Suprapubic skin (tissue), 4 donors: ENCODE measurements around the gene SRRT. TPM values are rescaled to one million over a fixed set of nuclear protein-coding genes. Genes with fewer than 3 reads are reported as not detected.

Experiments used
- DNase-seq, 2 donors: peaks; one replicate each; pipeline ENCODE4 v3.0.0-alpha.2; 2019; ENCODE audit warnings: low spot score in 2 of 2
- H3K27ac ChIP-seq: fragments of 200-600 bp; sonication (generic); one replicate; pipeline ENCODE4 v1.5.1; 2019
- H3K27me3 ChIP-seq: fragments of 200-600 bp; sonication (generic); one replicate; pipeline ENCODE4 v1.5.1; 2019
- H3K36me3 ChIP-seq: fragments of 200-600 bp; sonication (generic); one replicate; pipeline ENCODE4 v1.5.1; 2019
- H3K4me1 ChIP-seq: fragments of 200-600 bp; sonication (generic); one replicate; pipeline ENCODE4 v1.5.1; 2019
- H3K4me3 ChIP-seq: fragments of 200-600 bp; sonication (generic); one replicate; pipeline ENCODE4 v1.5.1; 2019; ENCODE audit warnings: mild to moderate bottlenecking
- H3K9me3 ChIP-seq: fragments of 200-600 bp; sonication (generic); one replicate; pipeline ENCODE4 v1.5.1; 2019
- CTCF ChIP-seq, 2 donors: fragments of 200-600 bp in 1 of 2; fragments of 450-650 bp in 1 of 2; sonication (generic) in 1 of 2; IDR thresholded peaks; one replicate each; pipeline ENCODE4 v1.5.1; 2016 to 2019; ENCODE audit warnings: antibody characterized with exemption in 2 of 2, mild to moderate bottlenecking in 1 of 2, moderate library complexity in 1 of 2
- EP300 ChIP-seq: sonication (generic); formaldehyde crosslinking; IDR thresholded peaks from one replicate; pipeline ENCODE4 v1.6.1; 2017; ENCODE audit warnings: antibody characterized with exemption
- POLR2A ChIP-seq, 2 donors: fragments of 450-650 bp; IDR thresholded peaks; one replicate each; pipeline ENCODE4 v1.6.1; 2017; ENCODE audit warnings: antibody characterized with exemption in 2 of 2, mild to moderate bottlenecking in 2 of 2, moderate library complexity in 2 of 2
- POLR2AphosphoS5 ChIP-seq, 3 donors: sonication (generic); formaldehyde crosslinking; IDR thresholded peaks; one replicate each; pipeline ENCODE4 v1.6.1; 2017; ENCODE audit warnings: antibody characterized with exemption in 3 of 3
- WGBS: methylation state at CpG from one replicate; pipeline ENCODE4 v1.1.5; 2018; 5-methylcytosine and 5-hydroxymethylcytosine counted together
- total RNA-seq, 4 donors: library from RNA; depleted of rRNA; stranded (reverse); fragments of >200 nt; gene quantifications; one replicate each; pipeline ENCODE4 v1.1.0, GENCODE V29; 2016

The SRRT gene
- total RNA-seq, 4 donors from 2014 or later: 62.8 to 163 (median 92.8) TPM

- Histone ChIP-seq H3K36me3 (peaks cover 16% of the 10 kb centered on the region), H3K9me3 (no peaks in the 10 kb centered on the region), H3K27ac (peak within 1 kb of the TSS; percentile 87), H3K4me3 (peak within 1 kb of the TSS; percentile 85), H3K27me3 (peaks cover 5% of the 10 kb centered on the region), H3K4me1 (peaks cover 39% of the 10 kb centered on the region)
- TF ChIP-seq POLR2AphosphoS5 (IDR thresholded peaks at IDR 0.05) (no peak), CTCF (IDR thresholded peaks at IDR 0.05) (no peak), EP300 (no peak), POLR2A (IDR thresholded peaks at IDR 0.05) (no peak)
- DNase-seq: peak; percentile 83 to 88
- WGBS: 1% methylated on average over 29 of the region's 80 CpGs
Measured at GRCh38 chr7:100827330-100828226, 47.3 kb upstream of the SRRT start, which contains the start of gene EPHB4. Gene EPHB4, minus strand, starts transcription at chr7:100827523. Its CDS starts 493 bp downstream, at chr7:100827030.

GRCh38 chr7:100829150-100829716 lies 45.7 kb upstream of the SRRT start:
- H3K4me1 ChIP-seq: peaks cover 34% of the 10 kb centered on the region
- 47% methylated on average over 14 of the region's 20 CpGs for WGBS
- no peaks in the 10 kb centered on the region for H3K36me3 ChIP-seq
- no peaks in the 10 kb centered on the region for H3K9me3 ChIP-seq
- no peak for DNase-seq
- H3K4me3 ChIP-seq: no peak overlapping the region
- peaks cover 5% of the 10 kb centered on the region for H3K27me3 ChIP-seq
- no peak overlapping the region for H3K27ac ChIP-seq
- TF ChIP-seq POLR2A (IDR thresholded peaks at IDR 0.05) (no peak), POLR2AphosphoS5 (IDR thresholded peaks at IDR 0.05) (no peak), EP300 (no peak), CTCF (IDR thresholded peaks at IDR 0.05) (no peak)

- 52% methylated on average over 4 of the region's 4 CpGs for WGBS
- no peak for DNase-seq
- Histone ChIP-seq H3K4me3 (no peak overlapping the region), H3K9me3 (no peaks in the 10 kb centered on the region), H3K27me3 (peaks cover 5% of the 10 kb centered on the region), H3K36me3 (no peaks in the 10 kb centered on the region), H3K27ac (no peak overlapping the region), H3K4me1 (peaks cover 24% of the 10 kb centered on the region)
- no peak for TF ChIP-seq POLR2A (IDR thresholded peaks at IDR 0.05)
- no peak for TF ChIP-seq POLR2AphosphoS5 (IDR thresholded peaks at IDR 0.05)
- TF ChIP-seq EP300: no peak
- no peak for TF ChIP-seq CTCF (IDR thresholded peaks at IDR 0.05)
Measured at GRCh38 chr7:100830396-100830795, 44.5 kb upstream of the SRRT start.

- H3K4me3 ChIP-seq: no peak overlapping the region
- H3K4me1 ChIP-seq: peaks cover 24% of the 10 kb centered on the region
- no peak overlapping the region for H3K27ac ChIP-seq
- DNase-seq: no peak
- no peaks in the 10 kb centered on the region for H3K36me3 ChIP-seq
- WGBS: 89% methylated on average over 5 of the region's 5 CpGs
- TF ChIP-seq CTCF (IDR thresholded peaks at IDR 0.05) (no peak), POLR2AphosphoS5 (IDR thresholded peaks at IDR 0.05) (no peak), EP300 (no peak), POLR2A (IDR thresholded peaks at IDR 0.05) (no peak)
- H3K9me3 ChIP-seq: no peaks in the 10 kb centered on the region
- H3K27me3 ChIP-seq: peaks cover 4% of the 10 kb centered on the region
Measured at GRCh38 chr7:100832281-100832633, 42.6 kb upstream of the SRRT start.
